ENCODE results near the gene ECPAS.
"Not testable (repeated sequence)": the region's sequence is repeated elsewhere in the genome, so short reads cannot be mapped to it uniquely, and the experiment has no call there.

The ECPAS gene, protein sequence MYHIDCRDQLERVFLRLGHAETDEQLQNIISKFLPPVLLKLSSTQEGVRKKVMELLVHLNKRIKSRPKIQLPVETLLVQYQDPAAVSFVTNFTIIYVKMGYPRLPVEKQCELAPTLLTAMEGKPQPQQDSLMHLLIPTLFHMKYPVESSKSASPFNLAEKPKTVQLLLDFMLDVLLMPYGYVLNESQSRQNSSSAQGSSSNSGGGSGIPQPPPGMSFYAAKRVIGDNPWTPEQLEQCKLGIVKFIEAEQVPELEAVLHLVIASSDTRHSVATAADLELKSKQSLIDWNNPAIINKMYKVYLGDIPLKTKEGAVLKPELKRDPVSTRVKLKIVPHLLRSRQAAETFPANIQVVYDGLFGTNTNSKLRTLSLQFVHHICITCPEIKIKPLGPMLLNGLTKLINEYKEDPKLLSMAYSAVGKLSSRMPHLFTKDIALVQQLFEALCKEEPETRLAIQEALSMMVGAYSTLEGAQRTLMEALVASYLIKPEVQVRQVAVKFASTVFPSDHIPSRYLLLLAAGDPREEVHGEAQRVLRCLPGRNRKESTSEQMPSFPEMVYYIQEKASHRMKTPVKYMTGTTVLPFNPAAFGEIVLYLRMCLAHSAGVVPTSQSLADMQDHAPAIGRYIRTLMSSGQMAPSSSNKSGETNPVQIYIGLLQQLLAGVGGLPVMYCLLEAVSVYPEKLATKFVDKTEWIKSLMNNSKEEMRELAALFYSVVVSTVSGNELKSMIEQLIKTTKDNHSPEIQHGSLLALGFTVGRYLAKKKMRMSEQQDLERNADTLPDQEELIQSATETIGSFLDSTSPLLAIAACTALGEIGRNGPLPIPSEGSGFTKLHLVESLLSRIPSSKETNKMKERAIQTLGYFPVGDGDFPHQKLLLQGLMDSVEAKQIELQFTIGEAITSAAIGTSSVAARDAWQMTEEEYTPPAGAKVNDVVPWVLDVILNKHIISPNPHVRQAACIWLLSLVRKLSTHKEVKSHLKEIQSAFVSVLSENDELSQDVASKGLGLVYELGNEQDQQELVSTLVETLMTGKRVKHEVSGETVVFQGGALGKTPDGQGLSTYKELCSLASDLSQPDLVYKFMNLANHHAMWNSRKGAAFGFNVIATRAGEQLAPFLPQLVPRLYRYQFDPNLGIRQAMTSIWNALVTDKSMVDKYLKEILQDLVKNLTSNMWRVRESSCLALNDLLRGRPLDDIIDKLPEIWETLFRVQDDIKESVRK (N-terminal part only)

DNA sequence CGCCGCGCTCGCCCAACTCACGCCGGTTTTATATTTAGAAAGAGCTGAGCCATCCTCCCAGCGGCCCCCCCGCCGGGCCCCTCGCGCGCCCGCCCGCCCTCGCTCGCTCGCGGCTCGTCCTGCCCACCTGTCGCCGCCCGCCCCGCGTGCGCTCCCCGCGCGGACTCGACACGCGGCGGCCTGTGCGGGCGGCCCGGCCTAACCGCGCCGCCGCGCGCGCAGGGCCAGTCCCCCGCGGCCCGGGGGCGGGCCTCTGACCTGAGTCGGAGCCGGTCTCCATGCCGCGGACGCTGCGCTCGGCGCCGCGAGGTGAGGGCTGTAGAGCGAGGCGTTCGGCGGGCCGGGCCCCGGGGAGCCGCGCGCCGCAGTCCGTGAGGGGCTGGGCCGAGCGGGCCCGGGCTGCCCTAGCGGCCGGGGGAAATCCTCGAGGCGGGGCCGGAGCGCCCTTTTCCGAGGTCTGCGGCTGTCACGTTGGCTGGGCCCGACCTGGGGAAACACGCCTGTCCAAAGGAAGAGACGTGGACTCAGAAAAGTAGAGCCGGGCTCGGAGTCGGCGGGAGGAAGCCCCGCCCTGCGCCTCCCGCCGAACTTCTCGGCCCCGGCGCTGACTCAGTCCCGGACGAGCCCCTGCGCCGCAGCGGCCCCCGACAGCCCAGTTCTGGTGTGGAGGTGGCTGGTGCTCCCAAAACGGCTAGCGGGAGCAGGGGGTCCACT lies at the start of gene ECPAS:
Gene ECPAS (minus strand): TSS at position 526 of the 714 bp plus-strand sequence. CDS start 11,465 bp downstream, outside the sequence.
- peak; percentile 52 for DNase-seq (ENCODE audit: low spot score)

DNA sequence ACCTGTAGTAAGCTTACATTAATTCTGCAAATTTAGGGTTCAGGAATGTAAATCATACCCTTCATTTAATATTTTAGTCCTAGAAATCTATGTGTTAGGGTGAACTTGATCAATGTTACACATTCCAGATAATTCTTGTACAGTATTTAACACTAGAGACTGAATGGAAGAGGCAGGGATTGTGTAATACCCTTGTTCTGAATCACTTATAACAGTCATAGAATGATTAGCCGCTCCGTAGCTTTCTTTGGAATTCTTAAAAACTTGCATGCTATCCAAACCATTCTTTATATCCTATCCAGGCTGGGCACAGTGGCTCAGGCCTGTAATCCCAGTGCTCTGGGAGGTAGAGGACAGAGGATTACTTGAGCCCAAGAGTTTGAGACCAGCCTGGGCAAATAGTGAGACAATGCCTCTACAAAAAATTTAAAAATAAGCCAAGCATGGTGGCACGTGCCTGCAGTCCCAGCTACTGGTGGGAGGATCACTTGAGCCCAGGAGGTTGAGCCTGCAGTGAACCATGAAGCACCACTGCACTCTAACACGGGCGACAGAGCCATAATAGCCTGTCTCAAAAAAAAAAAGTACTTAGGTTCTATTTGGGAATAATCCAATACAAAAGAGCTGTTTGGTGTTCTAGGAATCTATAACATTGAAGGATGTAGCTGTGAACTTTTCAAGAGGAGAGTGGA lies 49.1 kb upstream of the ECPAS start:
- no peak for DNase-seq (ENCODE audit: low spot score)

DNA sequence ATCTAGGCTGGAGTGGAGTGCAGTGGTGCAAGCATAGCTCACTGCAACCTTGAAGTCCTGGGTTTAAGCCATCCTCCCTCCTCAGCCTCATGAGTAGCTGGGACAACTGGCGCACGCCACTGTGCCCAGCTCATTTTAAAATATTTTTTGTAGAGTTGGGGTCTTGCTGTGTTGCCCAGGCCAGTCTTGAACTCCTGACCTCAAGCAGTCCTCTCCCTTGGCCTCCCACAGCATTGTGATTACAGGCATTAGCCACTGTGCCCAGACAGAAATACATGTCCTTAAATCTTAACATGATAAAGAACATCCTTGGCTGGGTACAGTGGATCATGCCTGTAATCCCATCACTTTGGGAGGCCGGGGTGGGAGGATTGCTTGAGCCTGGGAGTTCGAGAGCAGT lies 47.5 kb upstream of the ECPAS start:
- DNase-seq (ENCODE audit: low spot score) = no peak

GRCh38 chr9:111529787-111530186 lies 45.6 kb upstream of the ECPAS start:
- DNase-seq (ENCODE audit: low spot score) = no peak

DNA sequence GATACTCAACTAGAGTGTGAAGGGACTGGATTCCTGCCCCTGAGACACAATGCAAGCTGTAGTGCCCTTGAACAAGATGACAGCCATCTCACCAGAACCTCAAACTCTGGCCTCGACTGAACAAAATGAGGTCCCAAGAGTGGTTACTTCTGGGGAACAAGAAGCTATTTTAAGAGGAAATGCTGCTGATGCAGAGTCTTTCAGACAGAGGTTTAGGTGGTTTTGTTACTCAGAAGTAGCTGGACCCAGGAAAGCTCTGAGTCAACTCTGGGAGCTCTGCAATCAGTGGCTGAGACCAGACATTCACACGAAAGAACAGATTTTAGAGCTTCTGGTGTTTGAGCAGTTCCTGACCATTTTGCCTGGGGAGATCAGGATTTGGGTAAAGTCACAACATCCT lies 43.2 kb upstream of the ECPAS start:
- no peak for DNase-seq (ENCODE audit: low spot score)

GRCh38 chr9:111525056-111525977 lies 41.1 kb upstream of the ECPAS start, which contains the start of gene ZNF483:
TSS of gene ZNF483 (plus strand) at chr9:111525179. CDS start at chr9:111527396, 2,217 bp downstream.
- peak; percentile 87 for DNase-seq (ENCODE audit: low spot score)

DNA sequence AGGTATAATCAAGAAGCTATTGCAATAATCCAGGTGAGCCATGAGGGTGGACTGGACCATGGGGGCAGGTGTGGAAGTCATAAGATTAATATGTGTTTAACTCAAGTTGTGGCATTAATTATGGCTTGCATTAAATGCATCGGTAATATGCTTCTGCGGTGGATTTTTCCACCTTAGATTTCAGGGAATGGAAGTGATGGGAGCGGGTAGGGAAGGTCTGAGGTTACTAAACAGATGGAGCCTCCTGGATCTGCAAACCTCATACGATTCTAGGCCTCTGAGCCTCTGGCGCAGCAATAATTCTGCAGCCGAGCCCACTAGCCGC lies 40.5 kb upstream of the ECPAS start:
- no peak for DNase-seq (ENCODE audit: low spot score)

- DNase-seq (ENCODE audit: low spot score) = no peak
Observed at GRCh38 chr9:111516061-111516465, 31.9 kb upstream of the ECPAS start.

GRCh38 chr9:111514967-111515366 lies 30.8 kb upstream of the ECPAS start:
- no peak for DNase-seq (ENCODE audit: low spot score)

GRCh38 chr9:111511581-111511980 lies 27.4 kb upstream of the ECPAS start:
- DNase-seq (ENCODE audit: low spot score) = not testable (repeated sequence)

DNA sequence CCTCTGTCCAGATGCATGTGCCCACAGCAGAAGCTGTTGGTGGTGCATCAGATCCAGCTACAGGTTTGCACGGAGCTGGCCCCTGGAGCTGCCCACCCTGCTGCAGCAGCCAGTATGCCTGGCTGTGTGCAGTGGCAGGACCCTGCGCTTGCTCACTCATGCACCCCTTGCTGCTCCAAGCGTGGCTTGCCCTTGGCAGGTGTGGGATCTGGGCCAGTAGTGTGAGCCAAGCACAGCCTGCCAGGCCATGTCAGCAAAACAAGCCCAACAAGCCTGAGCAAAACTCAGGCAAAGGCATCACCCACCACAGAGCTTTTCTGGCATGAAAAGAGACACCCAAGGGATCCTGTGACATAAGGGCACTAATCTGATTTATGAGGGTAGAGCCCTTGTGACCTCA lies 18.3 kb upstream of the ECPAS start:
- DNase-seq (ENCODE audit: low spot score) = no peak

- DNase-seq (ENCODE audit: low spot score) = no peak
Observed at GRCh38 chr9:111501648-111502047, 17.5 kb upstream of the ECPAS start.

DNA sequence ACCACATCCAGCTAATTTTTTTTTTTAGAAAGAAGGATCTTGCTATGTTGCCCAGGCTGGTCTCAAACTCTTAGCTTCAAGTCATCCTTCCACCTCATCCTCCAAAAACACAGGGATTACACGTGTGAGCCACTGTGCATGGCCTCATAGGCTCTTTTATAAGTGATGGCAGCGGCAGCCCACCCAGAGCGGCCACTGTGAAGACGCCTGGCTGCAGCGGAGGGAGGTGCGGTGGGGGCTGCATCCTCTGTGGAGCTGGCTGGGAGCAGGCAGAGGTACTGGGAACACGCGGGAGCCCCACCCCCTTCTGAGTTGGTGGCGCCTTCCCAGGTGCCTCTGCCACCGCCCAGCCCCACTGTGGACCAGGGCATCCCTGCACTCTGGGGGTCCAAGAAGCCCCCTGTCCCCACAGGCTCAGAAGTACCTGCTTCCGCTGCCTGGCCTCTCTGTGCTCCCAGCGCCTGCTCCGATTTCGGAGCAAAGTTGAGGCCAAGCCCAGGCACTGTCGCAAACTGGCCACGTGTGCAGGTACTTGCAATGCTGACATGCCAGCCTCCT lies 16.9 kb upstream of the ECPAS start:
- no peak for DNase-seq (ENCODE audit: low spot score)

GRCh38 chr9:111497196-111497595 lies 13.0 kb upstream of the ECPAS start:
- DNase-seq (ENCODE audit: low spot score) = not testable (repeated sequence)

DNA sequence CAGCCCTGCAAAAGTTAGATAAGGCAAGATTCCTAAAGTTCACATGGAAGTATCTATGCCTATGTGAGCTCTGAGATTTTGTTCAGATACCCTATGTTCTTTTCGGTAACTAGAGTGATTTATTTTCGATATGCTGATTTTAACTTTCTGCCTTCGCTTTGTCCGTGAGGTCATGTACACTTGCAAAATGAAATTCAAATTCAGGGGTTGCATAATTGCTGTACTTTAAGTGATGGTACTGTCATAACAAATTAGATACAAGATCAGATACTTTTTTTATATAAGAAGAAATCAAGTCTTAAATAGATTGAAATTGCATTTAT lies 350 bp upstream of the ECPAS start:
- no peak for DNase-seq (ENCODE audit: low spot score)

DNA sequence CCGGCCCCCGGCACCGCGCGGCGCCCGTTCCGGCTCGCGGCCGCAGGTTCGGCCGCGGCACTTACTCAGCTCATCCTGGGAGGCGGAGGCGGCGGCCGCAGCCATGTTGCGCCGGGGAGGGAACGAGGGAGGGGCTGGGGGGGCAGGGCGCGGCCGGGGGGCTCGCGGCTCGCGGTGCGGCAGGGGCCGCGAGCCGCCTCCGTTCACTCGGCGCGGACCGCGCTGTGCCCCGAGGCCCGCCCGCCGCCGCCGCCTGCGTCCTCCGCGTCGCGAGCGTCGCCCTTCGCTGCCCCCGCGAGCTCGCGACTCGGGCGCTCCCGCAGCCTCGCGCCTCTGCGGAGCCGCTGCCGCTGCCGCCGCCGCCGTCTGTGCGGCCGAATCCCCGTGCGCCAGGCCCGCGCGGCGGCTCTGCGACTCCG lies 735 bp downstream of the ECPAS start:
- peak; percentile 59 for DNase-seq (ENCODE audit: low spot score)

DNA sequence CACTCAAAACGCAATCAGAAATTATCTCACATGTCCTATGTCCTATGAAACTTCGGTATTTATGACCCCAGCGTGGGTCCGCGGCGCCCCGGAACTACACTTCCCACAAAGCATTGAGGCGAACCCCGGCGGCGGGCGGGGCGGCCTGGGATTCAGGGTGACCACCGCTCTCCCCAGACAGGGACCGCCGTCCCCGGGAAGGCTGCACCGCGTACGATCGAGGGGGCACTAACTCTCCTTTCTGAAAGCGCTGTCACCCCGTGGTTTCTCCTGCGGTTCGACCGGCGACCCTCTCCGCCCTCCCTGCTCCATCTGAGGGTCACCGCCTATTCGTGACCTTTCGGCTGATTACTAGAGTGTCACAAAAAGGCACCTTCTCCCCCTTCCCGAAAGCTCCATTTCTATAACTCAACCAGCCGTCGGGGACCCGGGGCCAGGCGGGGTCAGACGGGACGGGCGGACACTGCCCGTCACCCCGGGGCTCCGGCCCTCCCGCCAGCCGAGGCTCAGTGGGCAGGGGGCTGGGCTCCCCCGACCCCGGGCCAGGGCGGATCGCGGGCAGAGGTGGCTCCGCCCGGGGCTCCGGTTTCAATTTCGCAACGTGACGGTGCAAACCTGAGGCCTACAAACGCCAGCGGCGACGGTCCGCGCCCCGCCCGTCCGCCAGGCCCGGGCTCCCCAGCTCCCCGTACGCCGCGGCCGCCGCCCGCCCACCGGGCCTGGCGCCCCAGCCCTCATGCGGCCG lies 1.3 kb downstream of the ECPAS start:
- peak; percentile 75 for DNase-seq (ENCODE audit: low spot score)

- DNase-seq (ENCODE audit: low spot score) = no peak
Observed at GRCh38 chr9:111481885-111482636, 2.1 kb downstream of the ECPAS start.
